Measurements from ENCODE around the gene SLC30A9. TPM values are rescaled to one million over a fixed set of nuclear protein-coding genes. Genes with fewer than 3 reads are reported as not detected.

SLC30A9 gene
- total and polyA plus RNA-seq, 2 of the 13 experiments (the other 11 are each of a cell fraction or from before 2014, with no cell fraction given): 27.5 to 72.8 TPM

DNA sequence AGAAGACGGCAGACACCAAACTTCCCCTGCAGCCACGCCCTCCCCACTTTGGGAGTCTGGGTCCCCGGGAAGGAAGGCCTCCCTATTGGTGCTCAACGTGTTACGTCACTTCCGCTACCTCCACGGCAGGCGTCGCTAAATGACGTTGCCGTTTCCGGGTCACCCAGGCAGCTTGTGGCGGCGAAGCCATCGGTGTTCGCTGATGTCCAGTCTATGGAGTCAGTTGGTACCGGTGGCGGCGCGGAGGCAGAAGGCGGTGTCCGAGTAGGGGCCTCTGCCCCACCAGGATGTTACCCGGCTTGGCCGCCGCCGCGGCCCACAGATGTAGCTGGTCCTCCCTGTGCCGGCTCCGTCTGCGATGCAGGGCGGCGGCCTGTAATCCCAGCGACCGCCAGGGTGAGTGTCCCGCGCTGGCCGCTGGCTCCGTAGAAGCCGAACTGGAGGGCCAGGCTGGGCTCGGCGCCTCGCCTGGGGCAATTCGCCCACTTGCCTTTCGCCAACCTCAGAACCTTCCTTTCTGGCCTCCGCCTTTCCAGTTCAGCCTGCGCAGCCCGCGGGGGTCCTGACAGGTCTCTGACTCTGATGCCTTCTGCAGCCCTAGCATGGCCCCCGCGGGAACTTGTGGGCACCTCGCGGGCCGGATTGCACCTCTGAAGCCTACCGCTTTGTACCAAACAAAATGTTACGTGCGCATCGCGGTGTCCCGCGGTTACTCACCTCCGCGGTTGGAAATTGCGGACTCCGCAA is at the start of gene SLC30A9 (continued):
- TF ChIP-seq ZIK1 (CRISPR knock-in tag; IDR thresholded peaks at IDR 0.05; ENCODE audit: borderline replicate concordance, low read depth) (0 out of 2 replicates have a peak, but pooled peaks have one; percentile 72), PHF8 (CRISPR knock-in tag; IDR thresholded peaks at IDR 0.05) (peak; percentile 99), FOXO1 (CRISPR knock-in tag; IDR thresholded peaks at IDR 0.05) (peak; percentile 24; the same call in 1 of the 2 replicates), MTA1 (CRISPR knock-in tag; IDR thresholded peaks at IDR 0.05; ENCODE audit: borderline replicate concordance) (no peak), ZNF556 (CRISPR knock-in tag; IDR thresholded peaks at IDR 0.05; ENCODE audit: borderline replicate concordance) (peak; percentile 13; the same call in 1 of the 2 replicates), HNF4A (CRISPR knock-in tag; IDR thresholded peaks at IDR 0.05) (no peak), ZNF615 (CRISPR knock-in tag; IDR thresholded peaks at IDR 0.05; ENCODE audit: borderline replicate concordance) (peak; percentile 78), ZNF501 (CRISPR knock-in tag; IDR thresholded peaks at IDR 0.05) (peak; percentile 95), IRF2 (CRISPR knock-in tag; IDR thresholded peaks at IDR 0.05) (peak; percentile 72; the same call in 1 of the 2 replicates), ZNF850 (CRISPR knock-in tag; conservative IDR thresholded peaks at IDR 0.05) (no peak), BRD4 (CRISPR knock-in tag; IDR thresholded peaks at IDR 0.05) (0 out of 2 replicates have a peak, but pooled peaks have one; percentile 25), ZSCAN30 (CRISPR knock-in tag; IDR thresholded peaks at IDR 0.05) (peak; percentile 90), ZNF567 (CRISPR knock-in tag; IDR thresholded peaks at IDR 0.05; ENCODE audit: borderline replicate concordance) (peak; percentile 70; the same call in 1 of the 2 replicates), ZMYM4 (CRISPR knock-in tag; IDR thresholded peaks at IDR 0.05) (peak; percentile 95), GFI1 (CRISPR knock-in tag; IDR thresholded peaks at IDR 0.05; ENCODE audit: borderline replicate concordance) (peak; percentile 75; the same call in 1 of the 2 replicates), SIN3A (IDR thresholded peaks at IDR 0.05; ENCODE audit: borderline replicate concordance, low read depth, low read length) (peak; percentile 91; the same call in 1 of the 2 replicates), BORCS8-MEF2B (CRISPR knock-in tag; IDR thresholded peaks at IDR 0.05) (no peak), MEIS2 (CRISPR knock-in tag; IDR thresholded peaks at IDR 0.05) (peak; percentile 57; the same call in 1 of the 2 replicates), ZNF441 (CRISPR knock-in tag; IDR thresholded peaks at IDR 0.05; ENCODE audit: borderline replicate concordance) (0 out of 2 replicates have a peak, but pooled peaks have one; percentile 36), ZNF136 (CRISPR knock-in tag; IDR thresholded peaks at IDR 0.05; ENCODE audit: low read depth) (no peak), CEBPB (IDR thresholded peaks at IDR 0.05; ENCODE audit: borderline replicate concordance, low read depth, low read length) (peak; percentile 68)
- TF ChIP-seq, protein P1, sequence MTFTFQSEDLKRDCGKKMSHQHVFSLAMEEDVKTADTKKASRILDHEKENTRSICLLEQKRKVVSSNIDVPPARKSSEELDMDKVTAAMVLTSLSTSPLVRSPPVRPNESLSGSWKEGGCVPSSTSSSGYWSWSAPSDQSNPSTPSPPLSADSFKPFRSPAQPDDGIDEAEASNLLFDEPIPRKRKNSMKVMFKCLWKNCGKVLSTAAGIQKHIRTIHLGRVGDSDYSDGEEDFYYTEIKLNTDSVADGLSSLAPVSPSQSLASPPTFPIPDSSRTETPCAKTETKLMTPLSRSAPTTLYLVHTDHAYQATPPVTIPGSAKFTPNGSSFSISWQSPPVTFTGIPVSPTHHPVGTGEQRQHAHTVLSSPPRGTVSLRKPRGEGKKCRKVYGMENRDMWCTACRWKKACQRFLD (CRISPR knock-in tag; IDR thresholded peaks at IDR 0.05; ENCODE audit: borderline replicate concordance): no peak
- TF ChIP-seq, protein P2, sequence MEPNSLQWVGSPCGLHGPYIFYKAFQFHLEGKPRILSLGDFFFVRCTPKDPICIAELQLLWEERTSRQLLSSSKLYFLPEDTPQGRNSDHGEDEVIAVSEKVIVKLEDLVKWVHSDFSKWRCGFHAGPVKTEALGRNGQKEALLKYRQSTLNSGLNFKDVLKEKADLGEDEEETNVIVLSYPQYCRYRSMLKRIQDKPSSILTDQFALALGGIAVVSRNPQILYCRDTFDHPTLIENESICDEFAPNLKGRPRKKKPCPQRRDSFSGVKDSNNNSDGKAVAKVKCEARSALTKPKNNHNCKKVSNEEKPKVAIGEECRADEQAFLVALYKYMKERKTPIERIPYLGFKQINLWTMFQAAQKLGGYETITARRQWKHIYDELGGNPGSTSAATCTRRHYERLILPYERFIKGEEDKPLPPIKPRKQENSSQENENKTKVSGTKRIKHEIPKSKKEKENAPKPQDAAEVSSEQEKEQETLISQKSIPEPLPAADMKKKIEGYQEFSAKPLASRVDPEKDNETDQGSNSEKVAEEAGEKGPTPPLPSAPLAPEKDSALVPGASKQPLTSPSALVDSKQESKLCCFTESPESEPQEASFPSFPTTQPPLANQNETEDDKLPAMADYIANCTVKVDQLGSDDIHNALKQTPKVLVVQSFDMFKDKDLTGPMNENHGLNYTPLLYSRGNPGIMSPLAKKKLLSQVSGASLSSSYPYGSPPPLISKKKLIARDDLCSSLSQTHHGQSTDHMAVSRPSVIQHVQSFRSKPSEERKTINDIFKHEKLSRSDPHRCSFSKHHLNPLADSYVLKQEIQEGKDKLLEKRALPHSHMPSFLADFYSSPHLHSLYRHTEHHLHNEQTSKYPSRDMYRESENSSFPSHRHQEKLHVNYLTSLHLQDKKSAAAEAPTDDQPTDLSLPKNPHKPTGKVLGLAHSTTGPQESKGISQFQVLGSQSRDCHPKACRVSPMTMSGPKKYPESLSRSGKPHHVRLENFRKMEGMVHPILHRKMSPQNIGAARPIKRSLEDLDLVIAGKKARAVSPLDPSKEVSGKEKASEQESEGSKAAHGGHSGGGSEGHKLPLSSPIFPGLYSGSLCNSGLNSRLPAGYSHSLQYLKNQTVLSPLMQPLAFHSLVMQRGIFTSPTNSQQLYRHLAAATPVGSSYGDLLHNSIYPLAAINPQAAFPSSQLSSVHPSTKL (CRISPR knock-in tag; IDR thresholded peaks at IDR 0.05): peak; percentile 46; the same call in 1 of the 2 replicates
- TF ChIP-seq, protein P3, sequence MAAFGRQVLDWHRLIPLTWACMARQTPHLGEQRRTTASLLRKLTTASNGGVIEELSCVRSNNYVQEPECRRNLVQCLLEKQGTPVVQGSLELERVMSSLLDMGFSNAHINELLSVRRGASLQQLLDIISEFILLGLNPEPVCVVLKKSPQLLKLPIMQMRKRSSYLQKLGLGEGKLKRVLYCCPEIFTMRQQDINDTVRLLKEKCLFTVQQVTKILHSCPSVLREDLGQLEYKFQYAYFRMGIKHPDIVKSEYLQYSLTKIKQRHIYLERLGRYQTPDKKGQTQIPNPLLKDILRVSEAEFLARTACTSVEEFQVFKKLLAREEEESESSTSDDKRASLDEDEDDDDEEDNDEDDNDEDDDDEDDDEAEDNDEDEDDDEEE (CRISPR knock-in tag; IDR thresholded peaks at IDR 0.05): peak; percentile 71; the same call in 1 of the 2 replicates

Data from HepG2 (cell line).